Hematopoietic multipotent progenitor cell treated with erythropoietin and hydrocortisone succinate and interleukin-3 and kit ligand, for 8 days (in vitro differentiated cells): Measurements from ENCODE around the gene PLAAT1.
A peak's percentile ranks its signal among the peaks of the same experiment; 100 is the strongest.

Experiments
- DNase-seq: peaks from one replicate; pipeline ENCODE4 v3.0.0-alpha.2; 2015

The PLAAT1 gene

DNA sequence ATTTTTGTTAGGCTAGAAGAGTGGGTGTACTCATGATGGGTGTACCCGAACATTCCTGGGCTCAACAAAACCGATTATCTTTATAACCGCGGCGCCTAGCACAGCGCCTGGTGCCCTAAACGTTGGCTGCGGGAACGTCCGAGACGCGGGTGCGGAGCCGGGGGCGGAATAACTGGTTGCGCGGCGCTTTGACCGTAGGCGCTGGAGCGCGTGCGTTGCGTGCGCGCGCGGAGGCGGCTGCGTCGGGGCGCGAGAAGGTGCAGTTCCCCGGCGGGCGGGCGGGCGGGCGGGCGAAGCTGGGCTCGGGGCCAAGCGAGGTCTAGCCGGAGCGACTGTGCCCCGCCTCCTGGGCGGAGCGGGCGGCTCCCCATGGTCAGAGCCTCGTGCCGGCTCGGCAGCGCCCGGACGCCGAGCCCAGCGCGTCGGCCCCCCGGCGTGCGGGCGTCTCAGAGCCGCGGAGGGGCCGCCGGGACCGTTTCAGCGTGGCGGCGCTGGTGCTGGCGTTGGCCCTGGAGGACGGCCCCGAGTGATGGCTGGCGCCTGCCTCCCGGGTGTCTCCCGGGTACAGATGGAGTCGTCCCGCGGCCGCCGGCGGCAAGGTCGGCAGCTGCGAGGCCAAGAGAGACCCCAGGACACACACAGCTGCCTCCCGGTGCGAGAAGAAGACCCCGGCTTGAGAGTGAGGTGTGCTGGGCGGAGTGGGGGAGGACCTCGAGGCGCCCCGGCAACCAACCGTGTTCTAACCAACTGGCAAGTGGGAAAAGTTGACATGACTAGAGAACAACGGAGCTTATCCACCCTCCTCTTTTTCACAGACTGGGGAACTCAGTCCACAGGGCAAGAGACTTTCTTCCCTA, at the start of gene PLAAT1:
PLAAT1 (plus strand) TSS at position 373 of the 857 bp plus-strand sequence. CDS start 14,429 bp downstream, outside the sequence.
- DNase-seq: peak; percentile 72

DNA sequence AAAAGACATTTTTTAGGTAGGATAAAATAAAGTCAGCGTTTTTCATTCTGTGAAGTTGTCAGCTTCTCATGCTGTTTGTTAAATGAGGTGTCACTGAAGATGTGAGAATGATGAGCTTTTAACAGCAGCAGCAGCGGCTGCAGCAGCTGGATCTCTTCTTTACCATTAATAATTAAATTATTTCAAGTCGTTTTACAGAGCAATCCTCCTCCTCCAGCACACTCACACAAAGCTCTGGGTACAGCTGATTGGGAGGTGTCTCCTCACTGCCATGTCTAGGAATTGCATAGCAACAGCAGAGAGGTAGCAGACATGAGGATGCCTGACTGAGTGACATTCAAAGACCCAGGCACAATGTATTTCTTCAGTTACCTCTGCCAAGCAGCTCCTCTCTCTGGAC, 46.7 kb upstream of the PLAAT1 start:
- no peak for DNase-seq

DNA sequence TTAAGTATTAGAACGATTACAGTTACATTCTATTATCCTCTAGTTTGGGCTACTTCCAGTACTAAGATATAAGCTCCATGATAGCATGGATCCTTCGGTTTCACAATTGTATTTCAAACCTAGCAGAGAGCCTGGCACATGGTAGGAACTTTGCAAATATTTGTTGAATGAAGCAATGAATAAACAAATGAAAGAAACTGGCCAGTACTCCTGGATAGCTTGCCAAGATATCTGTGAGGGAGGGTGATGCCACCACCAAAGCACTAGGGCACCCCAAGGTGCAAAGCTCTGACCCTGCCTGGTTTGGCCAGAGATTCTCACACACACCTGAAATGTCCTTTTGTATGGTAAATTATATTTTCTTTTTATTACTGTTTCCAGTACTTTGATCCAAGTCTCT, 44.3 kb upstream of the PLAAT1 start:
- DNase-seq: no peak

DNA sequence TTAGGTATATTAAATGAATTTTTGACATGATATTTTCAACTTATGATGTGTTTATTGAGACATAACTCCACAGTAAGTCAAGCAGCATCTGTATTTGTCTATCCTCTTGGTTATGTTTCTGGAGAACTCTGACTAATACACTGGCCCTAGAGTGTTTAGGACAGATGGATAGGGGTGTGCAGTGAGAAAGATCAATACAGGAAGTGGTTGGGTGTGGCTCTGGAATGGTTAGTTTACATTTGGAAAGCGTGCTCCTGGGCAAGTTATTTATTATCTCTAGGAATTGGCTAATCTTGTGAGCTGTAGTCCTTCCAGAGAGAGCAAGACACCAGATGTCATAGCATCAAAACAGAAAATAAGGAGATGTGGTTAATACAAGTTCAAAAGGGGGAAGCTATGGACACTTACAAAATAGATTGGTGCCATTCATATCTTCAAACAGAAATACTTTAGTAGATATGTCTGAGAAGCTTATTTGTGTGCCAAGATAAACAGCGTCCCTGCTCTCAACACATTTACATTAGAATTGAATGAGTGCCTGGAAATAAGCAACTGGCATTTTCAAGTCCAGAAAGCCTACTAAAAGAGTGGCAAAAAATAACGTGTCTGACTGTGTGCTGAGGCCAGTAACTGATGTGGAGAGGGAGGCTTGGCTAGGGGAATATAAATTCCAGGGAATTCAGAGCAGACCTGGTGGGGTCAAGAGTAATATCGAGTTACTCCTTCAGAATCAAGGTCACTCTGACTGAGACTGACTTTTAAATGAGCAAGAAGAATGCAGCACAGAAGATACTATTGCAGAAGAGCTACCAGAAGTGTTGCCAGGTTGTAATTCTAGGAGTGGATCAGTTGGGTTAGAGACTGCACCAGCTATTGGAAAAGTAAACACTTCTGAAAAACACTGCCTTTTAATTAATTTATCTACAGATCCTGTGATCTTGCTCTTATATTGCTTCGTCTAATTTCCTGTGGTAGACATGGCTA, 33.4 kb upstream of the PLAAT1 start:
- DNase-seq: no peak

DNA sequence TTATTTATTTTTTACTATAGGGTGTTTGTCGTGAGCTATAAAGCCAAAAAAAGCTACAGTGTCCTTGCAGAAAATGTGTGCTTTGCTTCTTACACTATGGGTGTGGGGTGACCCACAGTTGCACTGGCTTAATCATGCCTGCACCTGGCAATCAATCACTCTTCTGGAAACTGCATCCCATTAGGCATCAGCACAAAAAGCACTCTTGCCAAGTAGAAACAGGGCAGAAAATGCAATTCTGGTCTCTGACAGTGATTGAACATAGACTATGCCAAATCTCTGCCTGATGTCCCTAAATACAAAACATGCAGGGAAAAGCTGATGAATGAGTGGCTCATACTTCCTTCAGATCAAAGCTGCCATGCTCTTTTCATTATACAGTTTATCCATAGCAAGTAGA, 30.4 kb upstream of the PLAAT1 start:
- no peak for DNase-seq

DNA sequence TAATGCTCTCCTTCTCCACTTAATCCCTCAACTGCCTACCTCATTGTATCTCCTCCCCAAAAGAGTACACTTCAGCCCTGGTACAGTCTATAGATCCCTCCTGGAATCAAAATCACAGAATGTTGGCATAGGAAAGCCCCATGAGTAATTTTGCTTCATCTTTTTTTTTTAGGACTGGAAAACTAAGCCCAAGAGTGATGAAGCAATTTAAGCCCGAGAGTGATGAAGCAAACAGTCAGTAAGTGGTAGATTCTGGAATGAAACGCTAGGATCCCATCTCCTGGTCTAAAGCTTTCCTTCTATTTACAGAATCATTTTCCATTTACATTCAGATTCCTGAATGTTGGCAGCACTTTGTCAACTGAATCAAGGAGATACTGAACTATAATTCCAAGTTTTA, 29.8 kb upstream of the PLAAT1 start:
- DNase-seq: no peak

DNA sequence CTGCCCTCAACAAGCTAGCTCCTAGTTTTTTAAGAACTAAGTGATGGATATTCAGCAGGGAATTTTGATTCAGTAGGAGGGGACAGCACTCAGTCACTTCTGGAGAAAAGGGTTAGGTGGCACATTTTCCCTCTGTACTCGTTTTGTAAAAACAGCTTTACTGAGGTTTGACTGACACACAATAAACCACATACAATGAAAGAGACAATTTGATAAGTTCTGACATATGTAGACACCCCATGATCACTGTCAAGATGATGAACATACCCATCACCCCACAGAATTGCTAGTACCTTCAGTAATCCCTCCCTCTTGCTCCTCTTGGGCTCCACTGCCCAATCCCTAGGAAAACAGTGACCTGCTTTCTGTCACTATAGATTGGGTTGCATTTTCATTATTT, 29.0 kb upstream of the PLAAT1 start:
- no peak for DNase-seq

DNA sequence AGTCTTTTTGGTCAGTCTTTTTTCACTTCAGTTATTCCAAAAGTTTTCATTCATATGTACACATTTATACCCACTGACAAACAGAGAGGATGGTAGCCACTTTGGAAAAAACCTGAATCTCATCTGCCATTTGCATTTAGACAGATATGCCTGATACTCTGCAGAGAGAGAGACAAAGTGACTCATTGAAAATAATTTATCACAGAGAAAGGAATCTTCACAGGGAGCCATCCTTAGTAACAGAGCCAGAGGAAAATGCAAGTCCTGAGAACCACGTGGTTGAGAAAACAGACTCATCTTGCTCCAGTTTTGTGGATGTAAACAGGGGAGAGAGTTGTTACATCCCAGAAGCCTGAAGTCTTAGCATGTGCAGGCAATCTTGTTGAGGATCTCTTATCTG, 28.2 kb upstream of the PLAAT1 start:
- no peak for DNase-seq

DNA sequence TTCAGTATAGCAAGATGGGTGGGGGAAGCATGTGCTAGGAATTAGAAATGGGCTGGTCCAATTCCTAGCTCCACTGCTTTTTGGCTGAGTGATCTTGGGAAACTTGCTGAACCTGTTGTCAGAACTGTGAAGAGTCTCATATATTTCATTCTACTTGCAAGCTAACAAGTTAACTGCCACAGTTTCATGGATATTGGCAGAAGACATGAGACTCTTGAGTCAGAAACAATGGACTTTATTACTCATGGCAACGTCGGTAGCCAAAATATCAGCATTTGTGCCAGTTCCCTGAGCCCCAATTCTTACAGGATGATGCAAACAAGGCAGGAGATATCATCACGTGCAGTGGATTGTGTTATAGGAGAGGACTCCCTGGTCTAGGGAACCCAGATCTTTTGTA, 26.6 kb upstream of the PLAAT1 start:
- DNase-seq: no peak

DNA sequence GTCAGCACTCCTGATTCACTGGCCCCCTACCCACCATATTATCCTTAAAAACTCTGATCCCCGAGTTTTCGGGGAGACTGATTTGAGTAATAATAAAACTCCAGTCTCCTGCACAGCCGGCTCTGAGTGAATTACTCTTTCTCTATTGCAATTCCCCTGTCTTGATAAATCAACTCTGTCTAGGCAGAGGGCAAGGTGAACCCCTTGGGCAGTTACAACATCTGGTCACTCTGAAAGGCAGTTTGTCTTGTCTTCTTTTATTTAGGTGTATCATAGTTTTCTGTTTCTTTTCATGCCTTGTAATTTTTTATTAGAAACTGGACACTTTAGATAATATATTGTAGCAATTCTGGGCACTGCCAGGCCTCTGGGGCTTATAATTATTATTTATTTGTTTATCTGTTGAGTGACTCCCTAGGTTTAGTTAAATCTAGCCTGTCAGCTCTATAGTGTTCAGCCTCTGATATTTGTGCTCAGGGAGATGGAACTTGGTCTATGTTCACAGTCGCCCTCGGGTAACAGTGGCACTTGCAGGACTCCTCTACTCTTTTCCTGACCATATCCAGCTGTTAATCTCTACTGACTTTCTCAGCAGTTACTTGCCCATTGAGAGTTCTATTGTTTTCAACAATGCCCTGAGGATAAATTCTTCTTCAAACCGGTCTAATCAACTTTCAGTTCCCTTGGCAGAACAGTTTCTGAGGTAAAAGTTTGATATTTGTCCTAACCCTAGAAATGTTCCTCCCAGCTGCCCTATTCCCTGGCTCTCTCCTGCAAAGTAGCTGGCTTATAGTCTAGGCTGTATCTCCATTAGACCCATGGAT, 15.5 kb upstream of the PLAAT1 start:
- no peak for DNase-seq

DNA sequence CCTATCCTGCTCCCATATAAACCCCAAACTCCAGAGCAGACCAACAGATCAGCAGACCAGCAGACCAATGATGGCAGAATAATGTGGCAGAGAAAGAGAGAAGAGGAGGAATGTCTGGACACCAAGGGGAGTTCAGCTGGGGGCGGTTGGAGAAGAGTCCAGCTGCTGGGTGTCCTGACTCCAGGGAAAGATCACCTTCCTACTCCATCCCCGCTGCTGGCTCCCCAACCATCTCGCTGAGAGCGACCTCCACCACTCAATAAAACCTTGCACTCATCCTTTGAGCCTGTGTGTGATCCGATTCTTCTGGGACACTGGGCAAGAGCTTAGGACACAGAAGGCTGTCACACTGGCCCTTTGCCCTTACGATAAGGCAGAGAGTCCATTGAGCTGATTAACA, 12.8 kb upstream of the PLAAT1 start:
- DNase-seq: no peak

DNA sequence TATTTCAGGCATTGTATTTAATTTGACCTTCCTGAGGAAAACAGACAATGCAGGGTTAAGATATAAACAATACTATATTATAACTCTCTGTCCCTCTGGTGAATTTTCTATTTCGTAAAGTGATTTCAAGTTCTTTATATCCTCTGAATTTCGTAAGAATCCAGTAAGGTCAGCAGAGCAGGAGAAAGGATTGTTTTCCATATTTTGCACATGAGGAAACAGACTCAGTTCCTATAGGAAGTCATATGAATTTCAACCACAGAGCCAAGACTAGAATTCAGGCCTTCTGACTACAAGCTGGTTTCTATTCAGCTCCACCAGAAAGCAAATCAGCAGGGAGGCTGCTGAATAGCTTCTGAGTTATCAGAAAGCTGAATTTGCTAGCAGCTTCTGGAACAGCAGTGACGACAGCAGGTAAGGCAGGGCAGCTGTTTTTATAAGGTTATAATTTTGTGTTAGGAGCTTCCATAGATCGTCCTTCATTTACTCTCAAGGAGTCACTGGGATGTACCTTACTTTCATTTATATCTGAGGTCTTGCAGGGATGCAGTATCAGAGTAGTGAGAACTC, 11.1 kb upstream of the PLAAT1 start:
- no peak for DNase-seq

DNA sequence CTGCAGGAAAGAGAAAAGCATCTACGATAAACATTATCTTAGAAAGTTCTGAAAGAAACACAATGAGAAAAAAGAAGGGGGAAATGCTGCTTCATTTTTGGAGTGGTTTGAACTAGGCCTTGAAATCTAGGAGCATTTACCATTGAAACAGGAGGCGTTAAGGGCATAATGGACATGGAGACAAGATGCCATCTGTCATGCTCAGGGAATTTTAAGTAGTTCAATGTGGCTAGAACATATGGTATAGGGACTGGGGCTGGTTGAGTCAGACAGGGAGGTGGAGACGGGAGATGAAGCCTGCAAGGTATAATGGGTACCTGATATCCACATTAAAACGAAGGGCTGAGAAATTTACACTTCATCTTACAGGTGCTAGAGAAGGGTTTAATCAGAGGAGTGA, 10.4 kb upstream of the PLAAT1 start:
- no peak for DNase-seq

DNA sequence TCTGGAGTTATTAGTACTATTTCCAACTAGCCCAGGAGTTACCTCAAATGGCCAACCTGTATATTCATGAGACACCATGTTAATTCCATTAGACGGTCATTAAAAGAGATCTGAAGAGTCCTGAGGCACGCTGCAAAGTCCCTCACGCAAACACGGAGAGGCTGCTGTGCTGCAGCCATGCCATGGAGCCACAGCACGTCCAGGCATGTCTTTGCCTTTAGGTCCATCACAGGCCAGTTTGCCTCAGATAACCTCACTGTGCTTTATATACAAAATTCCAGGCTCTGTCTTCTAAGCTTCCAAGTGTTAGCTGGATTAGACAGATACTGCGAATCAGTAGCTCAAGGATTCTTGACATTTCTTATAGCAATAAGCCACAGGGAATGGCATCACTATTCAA, 9.8 kb upstream of the PLAAT1 start:
- DNase-seq: no peak

DNA sequence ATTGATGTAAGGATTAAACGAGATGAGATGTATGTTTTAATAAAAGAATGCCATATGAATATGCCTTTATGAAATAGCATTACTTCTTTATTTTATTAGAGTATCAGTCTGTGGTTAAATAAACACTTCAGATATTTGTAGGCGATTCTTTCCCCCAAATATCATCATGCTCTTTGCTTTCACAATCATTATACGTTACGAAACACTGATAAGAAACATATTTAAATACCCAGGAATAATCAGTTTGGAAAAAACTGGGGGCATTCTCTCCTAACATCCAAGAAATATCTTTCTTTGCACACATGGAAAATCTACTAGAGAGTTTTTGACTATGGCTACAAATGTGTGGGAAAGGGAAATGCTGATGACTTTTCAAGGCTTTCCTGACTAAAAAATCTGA, 4.4 kb upstream of the PLAAT1 start:
- DNase-seq: no peak

DNA sequence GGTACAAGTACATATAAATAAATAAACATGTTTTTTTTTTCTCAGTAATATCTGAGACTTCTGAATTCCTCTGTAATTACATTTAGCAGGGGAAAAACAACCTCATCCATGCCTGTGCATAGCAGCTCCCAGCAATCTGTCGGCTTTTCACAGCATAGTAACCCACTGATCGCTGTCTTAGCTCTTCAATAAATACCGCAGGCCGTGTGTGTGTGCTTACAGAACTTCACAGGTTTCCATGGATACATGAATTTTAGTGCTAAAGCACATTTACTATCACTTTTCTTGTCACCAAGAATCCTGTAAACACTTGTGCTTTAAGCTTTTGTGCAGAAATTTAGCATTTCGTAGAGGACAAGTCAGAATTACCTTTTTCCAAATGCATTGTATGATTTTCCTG, 4.0 kb upstream of the PLAAT1 start:
- no peak for DNase-seq

DNA sequence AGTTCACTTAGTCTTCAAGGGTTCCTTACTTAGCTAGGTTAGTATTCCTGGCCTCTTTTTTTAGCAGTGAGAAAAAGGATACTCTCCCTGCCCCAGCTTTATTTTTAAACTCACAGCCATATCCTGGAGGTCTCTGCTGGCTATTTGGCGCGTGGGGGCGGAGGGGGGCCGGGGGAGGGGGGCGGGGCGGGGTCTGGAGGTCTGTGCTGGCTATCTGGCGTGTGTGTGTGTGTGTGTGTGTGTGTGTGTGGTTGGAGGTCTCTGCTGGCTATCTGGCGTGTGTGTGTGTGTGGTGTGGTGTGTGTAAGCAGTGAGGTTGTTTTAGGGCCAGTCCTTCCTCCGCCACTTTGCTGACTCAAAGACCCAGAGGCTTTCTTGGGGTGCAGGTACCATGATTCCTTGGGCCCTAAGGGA, 579 bp upstream of the PLAAT1 start:
- DNase-seq: no peak

DNA sequence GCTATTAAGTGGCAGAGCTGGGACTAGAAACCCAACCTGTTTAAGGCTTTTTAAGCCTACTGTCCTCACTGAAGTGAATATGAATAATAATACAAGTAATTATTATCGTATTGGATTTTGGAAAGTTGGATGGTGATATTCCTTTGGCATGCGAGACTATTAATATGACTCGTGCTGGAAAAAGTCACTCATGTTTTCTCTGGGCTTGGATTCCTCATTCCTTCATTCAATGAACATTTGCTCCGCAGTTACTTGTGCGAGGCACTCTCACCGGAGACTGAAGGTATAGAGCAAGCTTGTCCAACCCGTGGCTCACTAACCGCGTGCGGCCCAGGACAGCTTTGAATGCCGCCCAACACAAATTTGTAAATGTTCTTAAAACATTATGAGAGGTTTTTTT, 694 bp downstream of the PLAAT1 start:
- DNase-seq: no peak

DNA sequence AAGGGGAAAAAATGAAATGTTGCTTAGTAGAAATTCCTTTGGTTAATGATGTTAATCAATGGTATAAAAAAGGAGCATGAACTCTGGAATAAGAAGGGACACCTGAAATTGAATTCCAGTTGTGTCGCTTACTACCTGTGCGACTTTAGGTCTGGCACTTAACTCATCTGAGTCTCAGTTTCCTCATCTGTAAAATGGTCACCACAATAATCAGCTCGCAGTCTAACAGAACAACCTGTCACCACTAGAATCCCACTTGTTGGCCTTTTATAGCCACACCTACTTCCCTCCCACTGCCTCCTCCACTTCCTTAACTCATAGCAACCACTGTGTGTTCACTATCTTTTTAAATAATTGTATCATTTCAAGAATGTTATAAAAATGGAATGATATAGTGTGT, 2.5 kb downstream of the PLAAT1 start:
- no peak for DNase-seq

DNA sequence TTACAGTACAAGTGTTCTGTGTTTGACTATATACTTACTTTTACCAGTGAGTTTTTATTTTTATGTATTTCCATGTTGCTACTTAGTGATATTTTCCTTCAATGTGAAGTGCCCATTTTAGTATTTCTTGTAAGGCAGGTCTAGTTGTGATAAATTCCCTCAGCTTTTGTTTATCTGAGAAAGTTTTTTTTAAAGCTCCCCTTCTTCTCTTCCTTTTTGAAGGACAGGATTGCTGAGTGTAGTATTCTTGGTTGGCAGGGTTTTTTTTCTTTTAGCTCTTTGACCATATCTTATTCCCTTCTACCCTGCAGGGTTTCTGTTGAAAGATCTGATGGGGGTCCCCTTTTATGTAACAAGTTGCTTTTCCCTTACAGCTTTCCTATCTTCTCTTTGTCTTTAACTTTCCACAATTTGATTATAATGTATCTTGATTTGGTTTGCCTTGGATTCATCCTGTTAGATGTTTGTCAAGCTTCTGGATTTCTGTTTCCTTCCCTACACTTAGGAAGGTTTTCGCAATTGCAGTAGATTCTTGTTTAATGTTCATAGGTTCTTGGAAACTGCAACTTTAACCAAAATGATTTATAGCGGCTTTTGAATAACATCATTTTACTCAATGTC, 7.9 kb downstream of the PLAAT1 start:
- no peak for DNase-seq

DNA sequence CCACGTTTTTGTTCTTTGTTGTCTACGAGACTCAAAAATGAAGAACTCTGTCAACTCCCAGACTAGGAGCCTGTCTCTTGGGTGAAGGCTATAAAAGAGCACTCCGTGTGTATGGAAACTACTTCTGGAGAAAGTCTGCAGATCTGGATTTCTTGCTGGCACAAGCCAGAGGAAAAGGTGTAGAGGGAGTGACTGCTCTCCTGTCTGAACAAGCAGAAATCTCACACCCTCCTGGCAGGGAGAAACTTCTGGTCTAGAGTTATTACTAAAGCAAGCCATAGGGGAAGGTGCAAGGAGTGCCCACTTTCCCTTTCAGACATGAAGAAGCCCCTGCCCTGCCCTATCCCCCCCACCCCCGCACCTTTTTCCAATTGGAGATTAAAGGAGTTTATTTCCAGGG, 9.5 kb downstream of the PLAAT1 start:
- no peak for DNase-seq

DNA sequence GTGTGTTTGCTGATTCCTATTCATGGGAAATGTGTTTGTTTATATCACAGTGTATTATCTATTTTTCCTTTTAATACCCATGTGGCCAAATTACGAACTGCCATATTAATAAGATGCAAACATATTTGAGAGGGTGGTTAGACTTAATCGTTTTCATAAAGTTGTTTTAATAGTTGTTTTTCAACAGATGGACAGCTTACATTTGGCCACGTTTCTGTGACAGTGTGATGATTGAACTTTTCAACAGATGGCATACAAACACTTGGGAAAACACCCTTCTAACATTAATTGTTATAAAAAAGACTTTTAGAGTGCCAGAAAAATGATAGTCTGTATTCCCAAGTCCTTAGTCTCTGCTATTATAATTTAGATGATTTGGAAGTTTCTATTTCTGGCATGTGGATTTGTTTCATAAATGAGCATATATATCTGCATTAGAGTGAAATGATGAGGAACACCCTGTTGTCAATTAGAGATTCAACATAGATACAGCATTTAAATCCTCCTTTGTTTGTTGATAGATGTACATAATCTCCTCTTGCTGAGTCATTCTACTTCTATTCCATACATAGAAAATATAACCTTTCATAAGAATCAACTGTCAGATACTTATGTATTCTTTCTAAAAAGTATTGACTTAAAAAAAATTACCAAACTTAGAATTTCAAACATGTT, 13.1 kb downstream of the PLAAT1 start:
- DNase-seq: no peak
